Osteocyte (in vitro differentiated cells): ENCODE measurements around the gene RAPGEF2. TPM values are rescaled to one million over a fixed set of nuclear protein-coding genes. Genes with fewer than 3 reads are reported as not detected.
A peak's percentile ranks its signal among the peaks of the same experiment; 100 is the strongest.

ENCODE experiments used
- DNase-seq: peaks from one replicate; pipeline ENCODE4 v3.0.0; 2021; ENCODE audit warnings: mixed read lengths; ENCODE audit not compliant: unreplicated experiment; ENCODE audit errors: extremely low spot score
- H3K27ac Mint-ChIP-seq: one replicate; pipeline ENCODE4 v1.8.0; 2021; ENCODE audit warnings: mild to moderate bottlenecking, mixed read lengths; ENCODE audit not compliant: unreplicated experiment
- H3K27me3 Mint-ChIP-seq: one replicate; pipeline ENCODE4 v1.8.0; 2021; ENCODE audit warnings: mixed read lengths; ENCODE audit not compliant: unreplicated experiment
- H3K36me3 Mint-ChIP-seq: one replicate; pipeline ENCODE4 v1.8.0; 2021; ENCODE audit warnings: mixed read lengths; ENCODE audit not compliant: unreplicated experiment
- H3K4me1 Mint-ChIP-seq: one replicate; pipeline ENCODE4 v1.8.0; 2021; ENCODE audit warnings: mixed read lengths; ENCODE audit not compliant: unreplicated experiment
- H3K4me3 Mint-ChIP-seq: one replicate; pipeline ENCODE4 v1.8.0; 2021; ENCODE audit warnings: mild to moderate bottlenecking, moderate library complexity, mixed read lengths; ENCODE audit not compliant: unreplicated experiment
- H3K9me3 Mint-ChIP-seq: one replicate; pipeline ENCODE4 v1.8.0; 2021; ENCODE audit warnings: mixed read lengths; ENCODE audit not compliant: unreplicated experiment
- total RNA-seq: library from RNA; stranded (reverse); gene quantifications from 2 replicates; pipeline ENCODE4 v1.2.1, GENCODE V29; 2021
- TF ChIP-seq, protein P1 (sequence below): fragments of 200-600 bp; sonication (generic); IDR thresholded peaks from 2 replicates; pipeline ENCODE4 v1.5.0; 2021; ENCODE audit warnings: antibody characterized with exemption, mild to moderate bottlenecking, moderate library complexity

Gene RAPGEF2
- total RNA-seq, 1 donor from 2014 or later: 22.7 TPM

DNA sequence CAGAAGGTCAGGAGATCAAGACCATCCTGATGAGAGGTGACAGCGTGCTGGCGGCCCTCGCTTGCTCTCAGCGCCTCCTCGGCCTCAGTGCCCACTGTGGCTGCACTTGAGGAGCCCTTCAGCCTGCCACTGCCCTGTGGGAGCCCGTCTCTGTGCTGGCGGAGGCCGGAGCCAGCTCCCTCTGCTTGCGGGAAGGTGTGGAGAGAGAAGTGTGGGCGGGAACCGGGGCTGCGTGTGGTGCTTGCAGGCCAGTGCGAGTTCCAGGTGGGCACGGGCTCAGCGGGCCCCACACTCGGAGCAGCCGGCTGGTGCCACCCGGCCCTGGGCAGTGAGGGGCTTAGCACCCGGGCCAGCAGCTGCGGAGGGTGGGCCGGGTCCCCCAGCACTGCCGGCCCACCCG is 286.9 kb downstream of the RAPGEF2 start:
- H3K27ac Mint-ChIP-seq: no peak overlapping the region

GRCh38 chr4:159390648-159391047 is 287.8 kb downstream of the RAPGEF2 start:
- no peak for DNase-seq
- peaks cover 18% of the 10 kb centered on the region for H3K4me1 Mint-ChIP-seq
- H3K27me3 Mint-ChIP-seq: no peaks in the 10 kb centered on the region
- H3K9me3 Mint-ChIP-seq: peaks cover 15% of the 10 kb centered on the region
- no peak overlapping the region for H3K4me3 Mint-ChIP-seq
- H3K36me3 Mint-ChIP-seq: peaks cover 9% of the 10 kb centered on the region
- TF ChIP-seq, protein P1, sequence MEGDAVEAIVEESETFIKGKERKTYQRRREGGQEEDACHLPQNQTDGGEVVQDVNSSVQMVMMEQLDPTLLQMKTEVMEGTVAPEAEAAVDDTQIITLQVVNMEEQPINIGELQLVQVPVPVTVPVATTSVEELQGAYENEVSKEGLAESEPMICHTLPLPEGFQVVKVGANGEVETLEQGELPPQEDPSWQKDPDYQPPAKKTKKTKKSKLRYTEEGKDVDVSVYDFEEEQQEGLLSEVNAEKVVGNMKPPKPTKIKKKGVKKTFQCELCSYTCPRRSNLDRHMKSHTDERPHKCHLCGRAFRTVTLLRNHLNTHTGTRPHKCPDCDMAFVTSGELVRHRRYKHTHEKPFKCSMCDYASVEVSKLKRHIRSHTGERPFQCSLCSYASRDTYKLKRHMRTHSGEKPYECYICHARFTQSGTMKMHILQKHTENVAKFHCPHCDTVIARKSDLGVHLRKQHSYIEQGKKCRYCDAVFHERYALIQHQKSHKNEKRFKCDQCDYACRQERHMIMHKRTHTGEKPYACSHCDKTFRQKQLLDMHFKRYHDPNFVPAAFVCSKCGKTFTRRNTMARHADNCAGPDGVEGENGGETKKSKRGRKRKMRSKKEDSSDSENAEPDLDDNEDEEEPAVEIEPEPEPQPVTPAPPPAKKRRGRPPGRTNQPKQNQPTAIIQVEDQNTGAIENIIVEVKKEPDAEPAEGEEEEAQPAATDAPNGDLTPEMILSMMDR: no peak
- H3K27ac Mint-ChIP-seq: peak overlapping the region; percentile 86

More for the DNA sequence above, 286.9 kb downstream of the RAPGEF2 start:
- TF ChIP-seq, protein P1: no peak
- no peak for DNase-seq
- H3K36me3 Mint-ChIP-seq: peaks cover 9% of the 10 kb centered on the region
- H3K4me3 Mint-ChIP-seq: no peak overlapping the region
- H3K4me1 Mint-ChIP-seq: peaks cover 18% of the 10 kb centered on the region
- H3K9me3 Mint-ChIP-seq: peaks cover 15% of the 10 kb centered on the region
- H3K27me3 Mint-ChIP-seq: no peaks in the 10 kb centered on the region

DNA sequence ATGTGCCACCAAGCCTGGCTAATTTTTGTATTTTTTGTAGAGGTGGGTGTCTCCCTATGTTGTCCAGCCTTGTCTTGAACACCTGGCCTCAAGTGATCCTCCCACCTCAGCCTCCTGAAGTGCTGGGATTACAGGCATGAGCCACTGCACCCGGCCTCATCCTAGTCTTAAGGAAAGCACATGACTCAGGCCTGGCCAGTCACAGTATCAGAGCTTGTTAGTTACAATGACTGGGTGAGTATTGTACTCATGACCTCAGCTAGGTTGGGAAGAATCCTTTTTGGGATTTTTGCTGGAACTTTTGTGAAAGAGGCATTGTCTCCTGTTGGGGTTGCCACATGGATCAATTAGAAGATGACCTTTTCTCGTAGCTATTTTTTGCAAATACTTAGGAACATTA is 292.8 kb downstream of the RAPGEF2 start:
- Mint-ChIP-seq H3K9me3 (no peaks in the 10 kb centered on the region), H3K36me3 (no peaks in the 10 kb centered on the region), H3K27me3 (no peaks in the 10 kb centered on the region), H3K4me1 (peaks cover 35% of the 10 kb centered on the region), H3K27ac (no peak overlapping the region), H3K4me3 (no peak overlapping the region)
- no peak for DNase-seq
- TF ChIP-seq, protein P1: no peak

DNA sequence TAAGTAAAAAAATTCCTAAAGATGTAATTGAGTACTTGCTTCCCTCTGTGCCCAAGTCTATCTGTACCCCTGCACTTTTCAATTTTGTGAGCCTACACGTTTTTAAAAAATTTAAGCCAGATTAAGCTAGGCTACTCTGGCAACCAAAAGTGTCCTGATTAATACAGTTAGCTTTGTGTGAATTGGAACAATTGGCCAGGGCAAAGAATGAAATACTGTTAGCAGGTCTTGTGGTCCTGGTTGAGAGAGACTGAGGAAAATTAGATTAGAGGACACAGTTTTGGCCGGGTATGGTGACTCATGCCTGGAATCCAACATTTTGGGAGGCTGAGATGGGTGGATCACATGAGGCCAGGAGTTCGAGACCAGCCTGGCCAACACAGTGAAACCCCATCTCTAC is 293.3 kb downstream of the RAPGEF2 start:
- no peaks in the 10 kb centered on the region for H3K27me3 Mint-ChIP-seq
- H3K4me1 Mint-ChIP-seq: peaks cover 35% of the 10 kb centered on the region
- DNase-seq: no peak
- H3K4me3 Mint-ChIP-seq: no peak overlapping the region
- TF ChIP-seq, protein P1: no peak
- H3K27ac Mint-ChIP-seq: no peak overlapping the region
- H3K9me3 Mint-ChIP-seq: no peaks in the 10 kb centered on the region
- no peaks in the 10 kb centered on the region for H3K36me3 Mint-ChIP-seq

GRCh38 chr4:159398236-159398638 is 295.4 kb downstream of the RAPGEF2 start:
- H3K9me3 Mint-ChIP-seq: no peaks in the 10 kb centered on the region
- H3K27me3 Mint-ChIP-seq: no peaks in the 10 kb centered on the region
- peaks cover 42% of the 10 kb centered on the region for H3K4me1 Mint-ChIP-seq
- TF ChIP-seq, protein P1: peak; percentile 19
- H3K4me3 Mint-ChIP-seq: no peak overlapping the region
- DNase-seq: no peak
- peak overlapping the region; percentile 50 for H3K27ac Mint-ChIP-seq
- no peaks in the 10 kb centered on the region for H3K36me3 Mint-ChIP-seq
